Stimulated activated CD8-positive, alpha-beta memory T cell treated with anti-CD3 and anti-CD28 coated beads, Interleukin-2, amount 100 ng/mL, for 1 hour (primary cell): ENCODE results near the gene OGDH.

Source experiments
- DNase-seq, 2 donors: peaks; one replicate each; pipeline ENCODE4 v3.0.0-alpha.2; 2020; ENCODE audit warnings: low read depth in 2 of 2

Gene OGDH

GRCh38 chr7:44738051-44738723 lies 131.8 kb downstream of the OGDH start:
- DNase-seq, result no peak

GRCh38 chr7:44738876-44739665 lies 132.6 kb downstream of the OGDH start:
- DNase-seq, result no peak

DNA sequence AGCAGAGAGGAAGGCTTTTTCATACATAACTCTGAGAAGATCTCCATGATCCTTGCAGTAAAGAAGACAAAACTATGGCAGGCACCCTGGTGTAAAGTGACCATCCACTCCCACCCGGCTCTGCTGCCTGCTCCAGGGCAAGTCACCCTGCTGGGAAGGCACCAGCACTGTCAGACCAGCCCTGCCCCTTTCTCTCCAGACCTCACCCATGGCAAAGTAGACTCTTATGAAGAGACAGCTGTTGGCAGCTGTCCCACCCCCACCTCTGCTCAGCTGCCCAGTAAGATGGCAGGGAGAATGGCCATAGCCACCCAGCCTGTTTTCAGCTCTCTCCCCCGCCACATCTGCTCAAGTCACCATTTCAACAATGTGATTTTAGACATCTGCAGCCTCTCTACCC lies 133.6 kb downstream of the OGDH start:
- no peak for DNase-seq

DNA sequence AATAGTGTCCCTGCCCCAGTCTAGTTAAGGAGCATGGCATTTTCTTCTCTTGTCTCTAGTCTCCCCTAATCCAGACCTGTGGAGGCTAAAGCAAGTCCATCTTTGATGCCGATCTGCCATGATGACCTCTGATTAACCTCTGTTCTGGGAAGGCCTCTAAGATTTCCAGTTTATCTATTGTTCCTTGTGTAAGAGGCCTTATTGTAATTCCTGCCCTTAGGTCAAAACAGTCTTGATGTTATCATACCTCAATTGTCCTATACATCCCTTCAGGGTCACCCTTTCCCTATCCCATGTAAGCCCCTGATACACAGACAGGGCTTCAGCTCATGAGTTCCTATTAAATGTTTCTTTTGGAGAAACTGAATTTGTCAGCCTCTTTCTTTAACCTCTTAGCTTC lies 137.3 kb downstream of the OGDH start:
- no peak for DNase-seq

DNA sequence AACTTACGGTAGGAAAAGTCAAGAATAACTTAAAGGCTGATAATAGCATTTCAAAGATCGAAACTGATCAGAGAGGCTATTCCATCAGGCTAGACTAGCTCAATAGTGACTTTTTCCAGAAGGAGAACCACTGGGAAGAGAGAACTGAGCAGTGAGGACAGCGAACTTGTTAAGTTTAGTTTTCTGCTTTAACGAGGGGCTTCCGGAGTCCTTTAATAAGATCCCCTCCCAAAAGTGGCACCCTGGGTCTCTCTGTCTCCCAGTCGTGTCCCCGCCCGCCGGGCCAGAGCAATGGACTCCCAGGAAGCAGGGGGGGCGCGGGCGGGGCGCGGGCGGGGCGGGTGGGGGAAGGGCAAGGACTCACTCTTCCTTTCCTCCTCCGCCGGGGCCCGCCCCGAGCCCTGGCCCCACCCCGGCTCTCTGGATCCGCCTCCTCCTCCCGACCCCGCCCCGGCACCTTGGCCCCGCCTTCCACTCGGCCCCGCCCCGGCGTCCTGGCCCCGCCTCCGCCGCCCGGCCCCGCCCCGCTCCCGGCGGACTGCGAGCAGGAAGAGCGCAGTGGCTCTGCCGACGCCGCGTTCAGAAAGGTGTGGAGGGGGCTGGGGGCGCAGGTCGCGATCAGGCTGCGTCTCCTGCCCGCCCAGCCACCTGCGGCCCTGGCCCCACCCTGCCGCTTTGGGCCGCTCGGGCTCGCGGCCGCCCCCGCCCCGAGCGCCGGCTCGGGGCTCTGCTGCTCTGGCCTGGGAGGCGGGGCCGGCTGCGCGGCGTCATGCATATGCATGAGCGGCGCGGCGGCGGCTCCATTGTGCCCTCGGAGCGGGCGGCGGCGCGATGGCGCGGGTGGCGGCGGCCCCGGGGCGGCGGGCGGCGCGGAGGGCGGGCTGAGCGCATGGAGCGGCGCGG lies 141.9 kb downstream of the OGDH start, which contains the start of gene ZMIZ2:
ZMIZ2 (plus strand) TSS at position 803 of the 903 bp plus-strand sequence. CDS start 7,403 bp downstream, outside the sequence.
- peak; percentile 90 to 92 for DNase-seq

- no peak for DNase-seq
These were observed 142.7 kb downstream of the OGDH start for GRCh38 chr7:44748948-44749731.

- DNase-seq, result no peak
These were observed 143.6 kb downstream of the OGDH start for GRCh38 chr7:44749992-44750391.

DNA sequence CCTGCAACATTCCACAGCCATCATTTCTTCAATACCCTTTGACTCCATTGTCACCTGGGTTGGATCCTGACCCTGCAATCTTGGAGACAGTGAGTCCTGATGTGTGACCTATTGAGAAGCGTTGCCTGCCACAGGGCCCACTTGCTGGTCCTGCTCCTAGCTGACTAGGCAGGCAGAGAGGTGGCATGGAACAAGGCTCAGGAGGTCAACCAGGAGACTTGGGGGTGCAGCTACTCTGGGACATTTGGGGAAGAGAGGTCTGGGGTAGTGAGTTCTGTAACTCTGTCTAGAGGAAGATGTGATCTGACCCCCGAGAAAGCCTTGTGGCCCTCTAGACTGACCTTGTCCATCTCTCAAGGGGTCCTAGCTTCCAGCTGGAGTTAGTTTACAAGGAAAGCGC lies 144.0 kb downstream of the OGDH start:
- no peak for DNase-seq

- DNase-seq, result peak in 1 of 2 donors; percentile 30
These were observed 144.6 kb downstream of the OGDH start for GRCh38 chr7:44750921-44751571.

- no peak for DNase-seq
These were observed 146.4 kb downstream of the OGDH start for GRCh38 chr7:44752822-44753221.

GRCh38 chr7:44754802-44755697 lies 148.6 kb downstream of the OGDH start:
- no peak for DNase-seq

DNA sequence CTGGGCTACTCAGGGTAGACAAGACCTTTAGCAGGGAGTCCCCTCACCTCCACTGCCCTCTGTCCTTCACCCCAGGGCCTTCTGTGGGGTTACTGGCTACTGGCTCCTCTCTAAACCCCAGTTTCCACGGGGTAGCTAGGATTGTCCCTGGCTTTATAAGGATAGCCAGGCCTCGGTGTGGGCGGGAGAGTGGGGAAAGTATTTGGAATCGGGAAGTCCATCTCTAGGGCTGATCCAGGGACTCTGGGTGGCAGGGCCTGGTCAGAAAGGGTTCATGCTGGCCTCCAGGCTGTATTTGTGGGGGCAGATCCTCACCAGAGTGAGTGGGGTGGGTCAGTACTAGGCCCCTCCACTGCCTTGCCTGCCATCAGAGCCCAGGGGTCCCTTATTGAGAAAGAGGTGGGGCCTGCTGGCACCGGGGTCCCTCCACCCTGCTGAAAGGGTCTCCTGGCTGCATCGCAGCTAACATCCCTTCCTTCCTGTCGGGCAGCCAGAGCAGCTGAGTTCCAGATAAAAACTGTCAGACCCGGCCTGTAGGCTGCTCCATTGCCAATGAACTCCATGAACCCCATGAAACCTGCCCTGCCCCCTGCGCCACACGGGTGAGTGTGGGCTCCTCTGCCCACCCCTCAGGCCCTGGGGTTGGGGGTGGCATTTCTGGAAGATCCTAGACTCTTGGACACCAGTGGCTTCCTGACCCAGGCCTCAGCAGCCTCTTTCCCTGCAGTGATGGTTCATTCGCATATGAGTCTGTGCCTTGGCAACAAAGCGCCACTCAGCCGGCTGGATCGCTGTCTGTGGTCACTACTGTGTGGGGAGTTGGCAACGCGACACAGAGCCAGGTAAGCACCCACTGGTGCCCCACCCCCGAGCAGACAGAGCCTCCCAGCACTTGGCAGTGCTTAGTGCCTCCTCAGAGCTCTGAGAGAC lies 149.5 kb downstream of the OGDH start:
- DNase-seq, result no peak

DNA sequence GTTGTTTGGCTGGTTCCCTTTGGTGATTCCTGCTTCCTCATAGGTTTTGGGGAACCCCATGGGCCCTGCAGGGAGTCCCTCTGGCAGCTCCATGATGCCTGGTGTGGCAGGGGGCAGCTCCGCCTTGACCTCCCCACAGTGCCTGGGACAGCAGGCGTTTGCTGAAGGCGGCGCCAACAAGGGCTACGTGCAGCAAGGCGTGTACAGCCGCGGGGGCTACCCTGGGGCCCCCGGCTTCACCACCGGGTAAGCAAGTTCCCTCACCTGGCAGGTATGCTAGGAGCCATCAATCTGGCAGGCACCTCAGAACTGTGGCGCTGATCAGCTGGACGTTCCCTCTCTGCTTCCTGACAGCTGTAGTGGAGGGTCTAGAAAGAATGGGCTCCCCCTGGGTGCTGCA lies 150.5 kb downstream of the OGDH start:
- DNase-seq, result no peak

DNA sequence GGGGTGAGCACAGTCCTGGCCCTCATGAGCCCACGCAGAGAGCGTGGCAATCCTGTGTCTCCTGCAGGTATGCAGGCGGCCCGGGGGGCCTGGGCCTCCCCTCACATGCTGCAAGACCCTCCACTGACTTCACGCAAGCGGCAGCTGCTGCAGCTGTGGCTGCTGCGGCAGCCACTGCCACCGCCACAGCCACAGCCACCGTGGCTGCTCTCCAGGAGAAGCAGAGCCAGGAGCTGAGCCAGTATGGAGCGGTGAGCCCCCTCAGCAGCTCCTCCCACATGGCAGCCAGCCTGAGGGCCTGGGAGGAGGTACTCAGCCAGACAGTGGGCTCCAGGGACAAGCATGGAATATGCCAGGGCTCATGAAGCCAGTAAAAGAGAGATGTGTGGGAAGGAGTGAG lies 150.9 kb downstream of the OGDH start:
- DNase-seq, result no peak

- DNase-seq, result no peak
These were observed 151.3 kb downstream of the OGDH start for GRCh38 chr7:44757739-44758138.
